AG04449 (cell line): ENCODE results near the gene RINL.

Experiments
- CTCF ChIA-PET: fragments of 350-600 bp; formaldehyde crosslinking; extraction: SDS; loops from one replicate; lab custom pipeline; 2021; ENCODE audit warnings: antibody characterized with exemption; lab: Yijun Ruan, JAX
- POLR2A ChIA-PET: fragments of 400-600, 350-600 bp; formaldehyde crosslinking; extraction: SDS; loops from one replicate; lab custom pipeline; 2020; ENCODE audit warnings: antibody characterized with exemption, inconsistent platforms; lab: Yijun Ruan, JAX
- DNase-seq: peaks from one replicate; pipeline ENCODE4 v3.0.0-alpha.2; 2010; ENCODE audit warnings: low read depth, low spot score
- H3K4me3 ChIP-seq: 2 replicates; pipeline ENCODE4 v1.5.1; 2011; ENCODE audit warnings: low read depth, mild to moderate bottlenecking, control low read depth, low read length
- TF ChIP-seq, protein P1 (sequence below): IDR thresholded peaks from one replicate; pipeline ENCODE4 v1.5.1; 2011; ENCODE audit warnings: mild to moderate bottlenecking, moderate library complexity, low read length, control low read depth, inconsistent platforms; ENCODE audit not compliant: insufficient read depth; ENCODE audit errors: missing control alignments

RINL gene

DNA sequence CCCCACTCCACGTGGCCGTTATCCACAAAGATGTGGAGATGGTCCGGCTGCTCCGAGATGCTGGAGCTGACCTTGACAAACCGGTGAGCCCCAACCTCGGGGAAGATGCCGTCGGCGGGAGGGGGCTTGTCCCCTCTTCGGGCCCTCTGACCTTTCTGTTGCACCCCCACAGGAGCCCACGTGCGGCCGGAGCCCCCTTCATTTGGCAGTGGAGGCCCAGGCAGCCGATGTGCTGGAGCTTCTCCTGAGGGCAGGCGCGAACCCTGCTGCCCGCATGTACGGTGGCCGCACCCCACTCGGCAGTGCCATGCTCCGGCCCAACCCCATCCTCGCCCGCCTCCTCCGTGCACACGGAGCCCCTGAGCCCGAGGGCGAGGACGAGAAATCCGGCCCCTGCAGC is 29.2 kb upstream of the RINL start:
- ChIA-PET CTCF (interaction anchor here (1.2 to 2.2 kb wide), 2 partner anchors 20 to 272 kb away, joined by 3 to 6 read pairs; no protein-coding TSS in a partner anchor), POLR2A (no interaction called here)
- no peak overlapping the region for H3K4me3 ChIP-seq
- no peak for DNase-seq
- TF ChIP-seq, protein P1, sequence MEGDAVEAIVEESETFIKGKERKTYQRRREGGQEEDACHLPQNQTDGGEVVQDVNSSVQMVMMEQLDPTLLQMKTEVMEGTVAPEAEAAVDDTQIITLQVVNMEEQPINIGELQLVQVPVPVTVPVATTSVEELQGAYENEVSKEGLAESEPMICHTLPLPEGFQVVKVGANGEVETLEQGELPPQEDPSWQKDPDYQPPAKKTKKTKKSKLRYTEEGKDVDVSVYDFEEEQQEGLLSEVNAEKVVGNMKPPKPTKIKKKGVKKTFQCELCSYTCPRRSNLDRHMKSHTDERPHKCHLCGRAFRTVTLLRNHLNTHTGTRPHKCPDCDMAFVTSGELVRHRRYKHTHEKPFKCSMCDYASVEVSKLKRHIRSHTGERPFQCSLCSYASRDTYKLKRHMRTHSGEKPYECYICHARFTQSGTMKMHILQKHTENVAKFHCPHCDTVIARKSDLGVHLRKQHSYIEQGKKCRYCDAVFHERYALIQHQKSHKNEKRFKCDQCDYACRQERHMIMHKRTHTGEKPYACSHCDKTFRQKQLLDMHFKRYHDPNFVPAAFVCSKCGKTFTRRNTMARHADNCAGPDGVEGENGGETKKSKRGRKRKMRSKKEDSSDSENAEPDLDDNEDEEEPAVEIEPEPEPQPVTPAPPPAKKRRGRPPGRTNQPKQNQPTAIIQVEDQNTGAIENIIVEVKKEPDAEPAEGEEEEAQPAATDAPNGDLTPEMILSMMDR = no peak

DNA sequence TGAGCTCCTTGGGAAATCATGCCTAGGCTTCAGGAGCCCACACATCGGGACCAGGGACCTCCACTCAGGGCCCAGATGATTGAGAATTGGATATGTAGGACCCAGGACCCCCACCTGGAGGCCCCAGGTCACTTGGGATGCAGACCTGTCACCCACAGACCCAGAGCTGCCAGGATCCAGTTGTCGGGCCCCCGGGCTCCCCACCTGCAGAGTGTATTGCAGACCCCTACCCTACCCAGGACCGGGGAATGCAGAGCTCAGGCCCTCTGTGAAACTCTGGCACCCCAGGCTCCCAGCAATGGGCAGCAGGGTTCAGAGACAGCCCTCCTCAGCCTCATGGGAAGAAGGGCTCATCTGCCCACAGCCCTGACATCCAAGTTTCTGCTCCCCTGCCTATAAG is 27.5 kb upstream of the RINL start:
- CTCF ChIA-PET = interaction anchor here (0.9 to 2.2 kb wide), 2 partner anchors 18 to 25 kb away, joined by 3 to 6 read pairs; partner anchors contain the start of genes MRPS12 and SARS2
- no peak for DNase-seq
- TF ChIP-seq, protein P1 = no peak
- POLR2A ChIA-PET = no interaction called here
- H3K4me3 ChIP-seq = no peak overlapping the region

DNA sequence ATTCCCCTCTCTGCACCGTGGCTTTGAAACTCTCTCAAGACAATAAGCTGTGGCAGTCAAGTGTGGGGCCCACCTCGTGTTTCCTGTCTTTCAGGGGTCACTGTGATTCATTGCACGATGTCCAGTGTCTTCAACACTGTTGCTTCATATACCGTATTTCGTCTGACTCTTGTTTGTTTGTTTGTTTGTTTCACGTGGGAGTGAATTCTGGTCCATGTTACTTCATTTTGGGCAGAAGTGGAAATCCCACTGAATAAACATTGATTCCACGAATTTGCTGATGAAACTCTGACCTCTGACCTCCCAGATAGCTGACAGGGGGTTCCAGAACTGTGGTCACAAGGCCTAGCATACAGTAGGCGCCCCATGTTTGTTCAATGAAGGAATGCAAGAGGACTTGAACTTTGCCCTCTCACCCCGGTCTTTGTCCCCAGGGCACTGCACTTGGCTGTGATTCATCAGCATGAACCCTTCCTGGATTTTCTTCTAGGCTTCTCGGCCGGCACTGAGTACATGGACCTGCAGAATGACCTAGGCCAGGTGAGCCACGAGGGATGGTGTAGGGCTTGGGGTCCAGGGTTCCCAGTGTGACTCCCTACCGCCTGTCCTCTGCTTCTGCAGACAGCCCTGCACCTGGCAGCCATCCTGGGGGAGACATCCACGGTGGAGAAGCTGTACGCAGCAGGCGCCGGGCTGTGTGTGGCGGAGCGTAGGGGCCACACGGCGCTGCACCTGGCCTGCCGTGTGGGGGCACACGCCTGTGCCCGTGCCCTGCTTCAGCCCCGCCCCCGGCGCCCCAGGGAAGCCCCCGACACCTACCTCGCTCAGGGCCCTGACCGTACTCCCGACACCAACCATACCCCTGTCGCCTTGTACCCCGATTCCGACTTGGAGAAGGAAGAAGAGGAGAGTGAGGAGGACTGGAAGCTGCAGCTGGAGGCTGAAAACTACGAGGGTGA is 26.8 kb upstream of the RINL start:
- DNase-seq = no peak
- TF ChIP-seq, protein P1 = no peak
- H3K4me3 ChIP-seq = no peak overlapping the region
- POLR2A ChIA-PET = no interaction called here
- CTCF ChIA-PET = interaction anchor here (2.2 kb wide), 1 partner anchor 17 kb away, joined by 6 read pairs; no protein-coding TSS in a partner anchor

DNA sequence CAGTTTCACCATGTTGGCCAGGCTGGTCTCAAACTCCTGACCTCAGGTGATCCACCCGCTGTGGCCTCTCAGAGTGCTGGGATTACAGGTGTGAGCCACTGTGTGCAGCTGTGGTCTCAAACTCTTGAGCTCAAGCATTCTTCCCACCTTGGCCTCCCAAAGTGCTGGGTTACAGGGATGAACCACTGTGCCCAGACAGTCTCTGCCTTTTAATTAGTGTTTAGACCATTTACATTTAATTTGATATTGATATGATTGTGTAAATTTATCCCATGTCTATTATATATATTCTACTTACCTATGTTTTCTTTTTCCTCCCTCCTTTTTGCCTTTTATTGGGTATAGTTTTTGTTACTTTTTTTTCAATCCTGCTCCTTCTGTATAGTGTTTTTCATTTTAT is 23.6 kb upstream of the RINL start:
- no peak overlapping the region for H3K4me3 ChIP-seq
- TF ChIP-seq, protein P1 = no peak
- DNase-seq = no peak
- ChIA-PET POLR2A (no interaction called here), CTCF (interaction anchor here (1.0 to 4.4 kb wide), 5 partner anchors 14 to 499 kb away, joined by 3 to 53 read pairs (median 4); partner anchors contain the start of genes FAM98C, MRPS12 and SARS2)

DNA sequence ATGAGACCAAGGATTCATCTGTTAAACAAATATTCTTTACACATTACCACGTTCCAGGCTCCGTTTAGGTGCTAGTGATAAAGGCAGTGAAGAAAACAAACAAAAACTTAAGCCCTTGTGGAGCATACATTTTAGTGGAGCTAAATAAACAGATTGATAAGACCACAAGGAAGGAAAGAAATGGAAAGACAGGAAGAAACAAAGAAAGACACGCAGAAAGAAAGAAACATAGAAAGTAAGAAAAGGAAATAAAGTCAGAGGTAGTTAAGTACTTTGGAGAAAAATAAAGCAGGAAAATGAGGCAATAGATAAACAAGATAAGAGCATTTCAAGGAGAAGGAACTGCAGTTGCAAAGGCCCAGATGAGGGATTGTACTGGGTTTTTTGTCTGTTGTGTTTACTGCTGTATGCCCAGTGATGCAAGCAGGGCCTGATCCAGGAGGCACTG is 22.7 kb upstream of the RINL start:
- ChIA-PET CTCF (interaction anchor here (0.7 to 4.4 kb wide), 6 partner anchors 13 to 356 kb away, joined by 4 to 53 read pairs (median 6); partner anchors contain the start of genes MRPS12 and SARS2), POLR2A (no interaction called here)
- no peak for DNase-seq
- TF ChIP-seq, protein P1 = no peak
- H3K4me3 ChIP-seq = peak overlapping the region; percentile 84

DNA sequence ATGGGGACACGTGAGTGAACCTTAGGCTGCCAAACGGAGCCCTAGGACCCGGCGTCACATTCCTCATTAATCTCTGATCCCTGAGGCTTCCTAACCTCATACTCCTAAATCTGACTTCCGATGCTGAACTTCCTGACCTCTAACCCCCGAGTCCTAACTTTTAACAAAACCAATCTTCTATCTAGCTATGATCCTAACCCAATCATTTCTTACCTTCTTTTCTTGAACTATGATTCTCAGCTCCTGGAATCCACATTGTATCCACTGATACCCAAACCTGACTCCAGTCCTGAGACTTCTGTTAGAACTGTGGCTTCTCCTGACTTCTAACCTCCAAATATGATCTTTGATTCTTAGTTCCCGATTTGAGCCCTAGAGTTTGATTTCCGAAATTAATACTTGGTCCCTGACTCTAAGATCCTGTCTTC is 22.1 kb upstream of the RINL start:
- ChIA-PET POLR2A (interaction anchor here (0.8 to 1.0 kb wide), 3 partner anchors 12 to 368 kb away, joined by 3 to 4 read pairs (median 4); no protein-coding TSS in a partner anchor), CTCF (interaction anchor here (0.9 to 4.4 kb wide), 5 partner anchors 13 to 262 kb away, joined by 4 to 53 read pairs (median 8); partner anchors contain the start of genes MRPS12 and SARS2)
- H3K4me3 ChIP-seq = peak overlapping the region; percentile 84
- TF ChIP-seq, protein P1 = no peak
- DNase-seq = no peak
